ENCODE results near the gene PTGDS. TPM values are rescaled to one million over a fixed set of nuclear protein-coding genes. Genes with fewer than 3 reads are reported as not detected.
A peak's percentile ranks its signal among the peaks of the same experiment; 100 is the strongest.

Gene PTGDS
- total and polyA plus RNA-seq, 12 donors: 1,129 to 5,119 (median 3,777) TPM

DNA sequence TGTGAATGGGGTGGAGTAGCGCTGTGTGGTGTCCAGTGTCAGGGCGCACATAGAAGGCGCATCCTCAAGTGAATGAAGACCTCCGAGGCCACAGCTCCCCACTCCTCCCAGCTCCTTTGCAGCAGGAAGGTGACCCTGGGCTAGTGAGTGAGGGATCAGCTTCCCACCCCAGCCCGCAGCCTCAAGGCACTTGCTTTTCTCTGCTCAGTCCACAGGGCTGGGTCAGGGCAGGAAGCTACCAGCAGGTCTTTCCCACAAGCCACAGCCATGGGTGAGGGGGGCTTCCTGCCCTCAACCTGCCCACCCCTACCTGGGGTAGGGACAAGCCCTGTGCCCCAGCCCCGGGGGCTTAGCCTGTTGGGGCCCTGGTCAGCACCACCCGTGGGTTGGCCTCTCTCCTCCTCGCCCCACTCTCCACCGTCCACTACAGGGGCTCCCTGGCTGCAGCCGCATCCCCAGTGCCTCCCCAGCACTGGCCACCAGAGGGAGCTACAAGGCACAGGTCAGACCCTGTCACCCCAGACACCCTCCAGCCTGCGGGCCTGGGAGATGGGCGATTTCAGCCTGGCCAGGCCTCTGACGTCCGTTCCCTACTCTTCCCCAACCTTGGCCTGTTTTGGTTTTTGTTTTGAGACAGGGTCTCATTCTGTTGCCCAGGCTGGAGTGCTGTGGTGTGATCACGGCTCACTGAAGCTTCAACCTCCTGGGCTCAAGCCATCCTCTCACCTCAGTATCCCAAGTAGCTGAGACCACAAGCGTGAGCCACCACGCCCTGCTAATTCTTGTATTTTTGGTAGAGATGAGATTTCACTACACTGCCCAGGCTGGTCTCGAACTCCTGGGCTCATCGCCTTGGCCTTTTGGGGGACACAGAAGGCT is 52.0 kb downstream of the PTGDS start:
- H3K36me3 ChIP-seq: no peaks in the 10 kb centered on the region
- H3K4me1 ChIP-seq: peaks cover 12 to 55% (median 30%) of the 10 kb centered on the region in 9 donors
- H3K27me3 ChIP-seq: no peaks in the 10 kb centered on the region
- peak overlapping the region in 9 of 10 donors; percentile 1 to 88 (median 68) for H3K4me3 ChIP-seq
- H3K9me3 ChIP-seq: no peaks in the 10 kb centered on the region
- TF ChIP-seq, protein P1, sequence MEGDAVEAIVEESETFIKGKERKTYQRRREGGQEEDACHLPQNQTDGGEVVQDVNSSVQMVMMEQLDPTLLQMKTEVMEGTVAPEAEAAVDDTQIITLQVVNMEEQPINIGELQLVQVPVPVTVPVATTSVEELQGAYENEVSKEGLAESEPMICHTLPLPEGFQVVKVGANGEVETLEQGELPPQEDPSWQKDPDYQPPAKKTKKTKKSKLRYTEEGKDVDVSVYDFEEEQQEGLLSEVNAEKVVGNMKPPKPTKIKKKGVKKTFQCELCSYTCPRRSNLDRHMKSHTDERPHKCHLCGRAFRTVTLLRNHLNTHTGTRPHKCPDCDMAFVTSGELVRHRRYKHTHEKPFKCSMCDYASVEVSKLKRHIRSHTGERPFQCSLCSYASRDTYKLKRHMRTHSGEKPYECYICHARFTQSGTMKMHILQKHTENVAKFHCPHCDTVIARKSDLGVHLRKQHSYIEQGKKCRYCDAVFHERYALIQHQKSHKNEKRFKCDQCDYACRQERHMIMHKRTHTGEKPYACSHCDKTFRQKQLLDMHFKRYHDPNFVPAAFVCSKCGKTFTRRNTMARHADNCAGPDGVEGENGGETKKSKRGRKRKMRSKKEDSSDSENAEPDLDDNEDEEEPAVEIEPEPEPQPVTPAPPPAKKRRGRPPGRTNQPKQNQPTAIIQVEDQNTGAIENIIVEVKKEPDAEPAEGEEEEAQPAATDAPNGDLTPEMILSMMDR (IDR thresholded peaks at IDR 0.05): peak; percentile 82 to 96 (median 89)
- DNase-seq: peak; percentile 78 to 88
- peak overlapping the region in 3 of 10 donors; percentile 15 to 83 (median 53) for H3K27ac ChIP-seq
- ATAC-seq: peak; percentile 59 to 83 (median 70)
- intact Hi-C loops (cut with DNase I): loop anchor here in 3 of 10 donors (2.0 to 10.0 kb wide), 4 partner anchors 78 to 237 kb away; partner anchors contain the start of genes AJM1 (in 1 of the 3), PHPT1 (in 1 of the 3) and TMEM141 (in 1 of the 3)
- WGBS, 2 donors: 32 to 33% methylated on average over 19 of the region's 19 CpGs

DNA sequence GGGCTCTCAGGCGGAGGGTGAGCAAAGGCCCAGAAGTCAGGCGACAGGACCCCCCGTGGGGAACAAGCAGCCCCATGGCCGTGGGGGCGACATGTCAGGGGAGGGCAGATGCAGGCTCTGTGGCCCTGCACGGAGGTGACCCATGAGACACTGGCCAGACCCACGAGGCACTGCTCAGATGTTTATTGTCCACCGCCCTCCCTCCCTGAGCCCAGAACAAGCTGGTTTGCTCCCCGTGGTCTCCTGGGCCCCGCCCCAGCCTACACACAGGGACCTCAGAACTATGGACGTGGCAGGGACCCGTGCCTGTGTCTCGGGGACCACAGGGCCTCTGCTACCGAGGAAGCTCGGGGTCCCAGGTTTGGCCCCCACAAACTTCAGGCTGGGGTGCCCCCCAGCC is 52.7 kb downstream of the PTGDS start:
- H3K4me1 ChIP-seq: peaks cover 14 to 62% (median 36%) of the 10 kb centered on the region in 9 donors
- H3K4me3 ChIP-seq: peak overlapping the region in 1 of 10 donors; percentile 68
- H3K36me3 ChIP-seq: no peaks in the 10 kb centered on the region
- DNase-seq (no peak), ATAC-seq (no peak)
- intact Hi-C loops (cut with DNase I): loop anchor here in 2 of 10 donors (5.0 kb wide), 2 partner anchors 83 to 243 kb away; partner anchors contain the start of gene C8G (in 2 of the 2)
- WGBS, 2 donors: 83 to 87% methylated on average over 15 of the region's 15 CpGs
- peak overlapping the region in 2 of 10 donors; percentile 41 to 83 for H3K27ac ChIP-seq
- TF ChIP-seq, protein P1 (IDR thresholded peaks at IDR 0.05): no peak
- no peaks in the 10 kb centered on the region for H3K9me3 ChIP-seq
- H3K27me3 ChIP-seq: no peaks in the 10 kb centered on the region

DNA sequence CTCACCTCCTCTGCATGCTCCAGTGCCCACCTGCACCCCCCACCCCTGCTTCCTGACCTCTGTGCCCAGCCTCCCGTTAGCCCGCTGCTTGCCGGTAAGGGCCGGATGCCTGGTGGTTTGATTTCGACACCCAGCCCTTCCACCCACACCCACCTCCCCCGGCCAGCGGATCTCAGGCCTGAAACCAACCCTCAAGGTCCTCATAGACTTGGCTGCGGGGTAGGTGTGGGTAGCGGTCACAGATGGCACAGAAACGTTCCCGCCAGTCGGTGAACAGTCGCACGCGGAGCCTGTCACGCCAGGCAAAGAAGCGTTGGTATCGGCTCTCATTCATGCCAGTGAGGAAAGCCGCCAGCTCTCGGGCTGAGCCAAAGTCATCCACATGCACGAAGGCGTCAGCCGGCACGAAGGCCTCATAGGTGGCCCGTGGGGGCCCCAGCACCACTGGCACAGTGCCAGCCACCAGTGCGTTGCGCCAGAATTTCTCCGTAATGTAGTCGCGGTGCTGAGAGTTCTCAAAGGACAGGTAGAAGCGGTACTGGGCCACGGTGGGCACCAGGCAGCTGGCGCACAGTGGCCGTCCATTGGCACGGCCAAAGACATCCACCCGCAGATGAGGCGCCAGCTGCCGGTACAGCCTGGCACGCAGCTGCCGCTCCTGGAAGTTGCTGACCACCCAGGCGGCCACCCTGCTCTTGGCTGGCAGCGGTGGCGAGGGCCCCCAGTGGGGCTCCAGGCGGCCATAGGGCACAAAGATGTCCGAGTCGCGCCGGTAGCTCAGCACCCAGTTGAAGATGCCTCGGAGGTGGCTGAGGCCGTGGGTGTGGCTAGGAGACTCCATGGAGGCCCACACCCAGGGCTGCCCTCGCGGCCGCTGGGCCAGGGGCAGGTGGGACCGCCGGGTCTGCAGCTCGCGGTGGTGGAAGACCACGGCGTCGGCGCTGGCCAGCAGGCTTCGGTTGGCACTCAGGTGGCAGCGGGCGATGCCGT is 53.5 kb downstream of the PTGDS start:
- Histone ChIP-seq H3K4me3 (peak overlapping the region in 1 of 10 donors; percentile 68), H3K4me1 (peaks cover 18 to 69% (median 41%) of the 10 kb centered on the region in 9 donors), H3K27ac (peak overlapping the region in 2 of 10 donors; percentile 22 to 83), H3K36me3 (no peaks in the 10 kb centered on the region), H3K27me3 (no peaks in the 10 kb centered on the region), H3K9me3 (no peaks in the 10 kb centered on the region)
- DNase-seq (peak in 1 of 2 donors; percentile 48), ATAC-seq (no peak)
- TF ChIP-seq, protein P1 (IDR thresholded peaks at IDR 0.05): no peak
- intact Hi-C loops (cut with DNase I): loop anchor here in 2 of 10 donors (5.0 kb wide), 2 partner anchors 84 to 244 kb away; partner anchors contain the start of gene C8G (in 2 of the 2)
- WGBS, 2 donors: 89 to 94% methylated on average over 65 of the region's 65 CpGs

Other genes starting within 250 kb of the PTGDS start
Only the 30 nearest of the 37 such genes appear.
- not detected for gene LCN8, start 219.3 kb upstream of the PTGDS start, total RNA-seq
- not detected for gene LCN8, start 219.3 kb upstream of the PTGDS start, polyA plus RNA-seq
- gene LCN15, start 213.0 kb upstream of the PTGDS start, total RNA-seq: 10 to 100 TPM in 1 of 10 donors, 1 to 10 TPM in 1, under 1 TPM in 1, not detected in 7; 0.85 to 20.1 (median 1.3) TPM
- 1 to 10 TPM; 1.0 to 6.1 TPM for gene LCN15, start 213.0 kb upstream of the PTGDS start, polyA plus RNA-seq
- gene TMEM141, start 186.2 kb upstream of the PTGDS start, total RNA-seq: 10 to 100 TPM; 48.1 to 83.4 (median 61.8) TPM
- 100 to 1,000 TPM in 1 of 2 donors, 10 to 100 TPM in 1; 95.6 to 107 TPM for gene TMEM141, start 186.2 kb upstream of the PTGDS start, polyA plus RNA-seq
- gene CCDC183, start 181.2 kb upstream of the PTGDS start, total RNA-seq: 1 to 10 TPM in 6 of 10 donors, under 1 TPM in 4; 0.56 to 2.4 (median 1.1) TPM
- gene CCDC183, start 181.2 kb upstream of the PTGDS start, polyA plus RNA-seq: 1 to 10 TPM in 1 of 2 donors, under 1 TPM in 1; 0.49 to 9.2 TPM
- 10 to 100 TPM; 61.6 to 91.2 (median 66.6) TPM for gene RABL6, start 169.6 kb upstream of the PTGDS start, total RNA-seq
- 10 to 100 TPM; 60.5 to 97.4 TPM for gene RABL6, start 169.6 kb upstream of the PTGDS start, polyA plus RNA-seq
- gene AJM1, start 135.0 kb upstream of the PTGDS start, total RNA-seq: 1 to 10 TPM; 3.6 to 8.3 (median 5.9) TPM
- gene AJM1, start 135.0 kb upstream of the PTGDS start, polyA plus RNA-seq: 1 to 10 TPM; 3.4 to 7.6 TPM
- gene PHPT1, start 128.1 kb upstream of the PTGDS start, total RNA-seq: 100 to 1,000 TPM; 310 to 376 (median 327) TPM
- 100 to 1,000 TPM; 354 to 650 TPM for gene PHPT1, start 128.1 kb upstream of the PTGDS start, polyA plus RNA-seq
- gene MAMDC4, start 125.2 kb upstream of the PTGDS start, total RNA-seq: 10 to 100 TPM in 2 of 10 donors, 1 to 10 TPM in 8; 4.1 to 11.3 (median 8.3) TPM
- gene MAMDC4, start 125.2 kb upstream of the PTGDS start, polyA plus RNA-seq: 10 to 100 TPM in 1 of 2 donors, 1 to 10 TPM in 1; 8.0 to 45.4 TPM
- 100 to 1,000 TPM; 289 to 375 (median 329) TPM for gene EDF1, start 111.2 kb upstream of the PTGDS start, total RNA-seq
- 1,000 to 10,000 TPM in 1 of 2 donors, 100 to 1,000 TPM in 1; 624 to 1,058 TPM for gene EDF1, start 111.2 kb upstream of the PTGDS start, polyA plus RNA-seq
- 10 to 100 TPM in 5 of 10 donors, 1 to 10 TPM in 5; 5.4 to 14.8 (median 9.7) TPM for gene TRAF2, start 91.0 kb upstream of the PTGDS start, total RNA-seq
- 10 to 100 TPM; 10.1 to 17.0 TPM for gene TRAF2, start 91.0 kb upstream of the PTGDS start, polyA plus RNA-seq
- gene FBXW5, start 32.8 kb upstream of the PTGDS start, total RNA-seq: 100 to 1,000 TPM; 118 to 169 (median 138) TPM
- 100 to 1,000 TPM; 177 to 215 TPM for gene FBXW5, start 32.8 kb upstream of the PTGDS start, polyA plus RNA-seq
- 10 to 100 TPM in 1 of 10 donors, 1 to 10 TPM in 9; 1.2 to 10.0 (median 2.4) TPM for gene C8G, start 32.3 kb upstream of the PTGDS start, total RNA-seq
- 1 to 10 TPM; 2.0 to 2.1 TPM for gene C8G, start 32.3 kb upstream of the PTGDS start, polyA plus RNA-seq
- gene LCN12, start 25.2 kb upstream of the PTGDS start, total RNA-seq: 10 to 100 TPM in 4 of 10 donors, 1 to 10 TPM in 6; 4.1 to 17.9 (median 6.8) TPM
- 1 to 10 TPM in 1 of 2 donors, under 1 TPM in 1; 0.74 to 8.3 TPM for gene LCN12, start 25.2 kb upstream of the PTGDS start, polyA plus RNA-seq
- 10 to 100 TPM in 2 of 10 donors, 1 to 10 TPM in 8; 1.4 to 10.9 (median 6.4) TPM for gene LCNL1, start 5.5 kb downstream of the PTGDS start, total RNA-seq
- 10 to 100 TPM in 1 of 2 donors, under 1 TPM in 1; 0.10 to 10.3 TPM for gene LCNL1, start 5.5 kb downstream of the PTGDS start, polyA plus RNA-seq
- 10 to 100 TPM; 12.7 to 29.5 (median 16.1) TPM for gene PAXX, start 14.9 kb downstream of the PTGDS start, total RNA-seq
- 100 to 1,000 TPM in 1 of 2 donors, 10 to 100 TPM in 1; 51.7 to 131 TPM for gene PAXX, start 14.9 kb downstream of the PTGDS start, polyA plus RNA-seq
- gene CLIC3, start 19.1 kb downstream of the PTGDS start, total RNA-seq: 10 to 100 TPM in 1 of 10 donors, 1 to 10 TPM in 8, under 1 TPM in 1; 0.46 to 11.5 (median 3.0) TPM
- gene CLIC3, start 19.1 kb downstream of the PTGDS start, polyA plus RNA-seq: 10 to 100 TPM in 1 of 2 donors, 1 to 10 TPM in 1; 9.5 to 21.4 TPM
- gene ABCA2, start 50.7 kb downstream of the PTGDS start, total RNA-seq: 10 to 100 TPM; 23.6 to 42.6 (median 28.1) TPM
- gene ABCA2, start 50.7 kb downstream of the PTGDS start, polyA plus RNA-seq: 10 to 100 TPM; 16.0 to 46.7 TPM
- gene FUT7, start 54.6 kb downstream of the PTGDS start, total RNA-seq: under 1 TPM in 5 of 10 donors, not detected in 5; 0.13 to 0.30 (median 0.15) TPM
- gene FUT7, start 54.6 kb downstream of the PTGDS start, polyA plus RNA-seq: under 1 TPM; 0.07 to 0.15 TPM
- gene NPDC1, start 68.7 kb downstream of the PTGDS start, total RNA-seq: 10 to 100 TPM; 29.1 to 74.3 (median 52.6) TPM
- 100 to 1,000 TPM in 1 of 2 donors, 10 to 100 TPM in 1; 74.2 to 153 TPM for gene NPDC1, start 68.7 kb downstream of the PTGDS start, polyA plus RNA-seq
- gene ENTPD2, start 76.6 kb downstream of the PTGDS start, total RNA-seq: 1 to 10 TPM in 8 of 10 donors, under 1 TPM in 2; 0.32 to 2.5 (median 1.6) TPM
- gene ENTPD2, start 76.6 kb downstream of the PTGDS start, polyA plus RNA-seq: 1 to 10 TPM in 1 of 2 donors, under 1 TPM in 1; 0.96 to 3.3 TPM
- gene SAPCD2, start 93.1 kb downstream of the PTGDS start, total RNA-seq: 1 to 10 TPM in 1 of 10 donors, under 1 TPM in 8, not detected in 1; 0.06 to 1.1 (median 0.11) TPM
- under 1 TPM; 0.15 to 0.23 TPM for gene SAPCD2, start 93.1 kb downstream of the PTGDS start, polyA plus RNA-seq
- 10 to 100 TPM in 4 of 10 donors, 1 to 10 TPM in 6; 6.0 to 16.5 (median 8.5) TPM for gene UAP1L1, start 100.0 kb downstream of the PTGDS start, total RNA-seq
- 10 to 100 TPM in 1 of 2 donors, 1 to 10 TPM in 1; 3.4 to 24.3 TPM for gene UAP1L1, start 100.0 kb downstream of the PTGDS start, polyA plus RNA-seq
- gene MAN1B1, start 109.5 kb downstream of the PTGDS start, total RNA-seq: 10 to 100 TPM; 16.9 to 27.7 (median 20.9) TPM
- gene MAN1B1, start 109.5 kb downstream of the PTGDS start, polyA plus RNA-seq: 10 to 100 TPM; 25.5 to 71.4 TPM
- 100 to 1,000 TPM in 7 of 10 donors, 10 to 100 TPM in 3; 91.4 to 167 (median 118) TPM for gene DPP7, start 137.2 kb downstream of the PTGDS start, total RNA-seq
- 100 to 1,000 TPM; 152 to 677 TPM for gene DPP7, start 137.2 kb downstream of the PTGDS start, polyA plus RNA-seq
- not detected for gene GRIN1, start 161.7 kb downstream of the PTGDS start, total RNA-seq
- not detected for gene GRIN1, start 161.7 kb downstream of the PTGDS start, polyA plus RNA-seq
- gene LRRC26, start 192.5 kb downstream of the PTGDS start, total RNA-seq: not detected
- not detected for gene LRRC26, start 192.5 kb downstream of the PTGDS start, polyA plus RNA-seq
- gene TMEM210, start 194.6 kb downstream of the PTGDS start, total RNA-seq: not detected
- not detected for gene TMEM210, start 194.6 kb downstream of the PTGDS start, polyA plus RNA-seq
- gene ANAPC2, start 211.1 kb downstream of the PTGDS start, total RNA-seq: 10 to 100 TPM; 24.6 to 44.8 (median 27.7) TPM
- 10 to 100 TPM; 23.7 to 69.6 TPM for gene ANAPC2, start 211.1 kb downstream of the PTGDS start, polyA plus RNA-seq
- 10 to 100 TPM; 47.3 to 73.5 (median 56.7) TPM for gene SSNA1, start 211.2 kb downstream of the PTGDS start, total RNA-seq
- gene SSNA1, start 211.2 kb downstream of the PTGDS start, polyA plus RNA-seq: 100 to 1,000 TPM; 146 to 168 TPM
- 10 to 100 TPM; 10.2 to 31.5 (median 21.7) TPM for gene TPRN, start 223.2 kb downstream of the PTGDS start, total RNA-seq
- gene TPRN, start 223.2 kb downstream of the PTGDS start, polyA plus RNA-seq: 10 to 100 TPM; 12.0 to 14.5 TPM

All from heart right ventricle (tissue), 16 donors.